HepG2 (cell line): Measurements from ENCODE around the gene SZRD1. TPM values are rescaled to one million over a fixed set of nuclear protein-coding genes. Genes with fewer than 3 reads are reported as not detected.

ENCODE experiments used
- KAT8 ChIP-seq: IDR thresholded peaks from 2 replicates; pipeline ENCODE4 v1.6.1; 2016; ENCODE audit warnings: missing genetic modification reagents, missing compliant biosample characterization
- MAZ ChIP-seq, 2 experiments: sonication (generic) in 1 of 2; formaldehyde crosslinking in 1 of 2; IDR thresholded peaks; 2 replicates each; pipeline versions ENCODE4 v1.5.0 to v1.6.1; 2012 to 2020; ENCODE audit warnings: low read depth in 2 of 2, mild to moderate bottlenecking in 2 of 2, borderline replicate concordance in 1 of 2, improper control_type of control experiment in 1 of 2, low read length in 1 of 2, missing genetic modification reagents in 1 of 2, moderate library complexity in 1 of 2
- MED1 ChIP-seq: sonication (generic); formaldehyde crosslinking; IDR thresholded peaks from 2 replicates; pipeline ENCODE4 v1.4.0; 2020; ENCODE audit warnings: missing genetic modification reagents
- MEIS1 ChIP-seq: sonication (generic); formaldehyde crosslinking; IDR thresholded peaks from 2 replicates; pipeline ENCODE4 v1.9.0; 2021; ENCODE audit warnings: mild to moderate bottlenecking, missing genetic modification reagents, moderate library complexity, borderline replicate concordance
- MYC ChIP-seq: sonication (generic); formaldehyde crosslinking; IDR thresholded peaks from 2 replicates; pipeline ENCODE4 v1.9.0; 2021; ENCODE audit warnings: missing genetic modification reagents, borderline replicate concordance
- PHB2 ChIP-seq: fragments of 450-650 bp; IDR thresholded peaks from 2 replicates; pipeline ENCODE4 v1.6.1; 2018; ENCODE audit not compliant: partially characterized antibody
- PHF20 ChIP-seq: sonication (generic); formaldehyde crosslinking; IDR thresholded peaks from 2 replicates; pipeline ENCODE4 v1.5.0; 2020; ENCODE audit warnings: mild to moderate bottlenecking, missing genetic modification reagents
- RCOR2 ChIP-seq: IDR thresholded peaks from 2 replicates; pipeline ENCODE4 v1.6.1; 2016; ENCODE audit warnings: missing biosample characterization, missing genetic modification reagents
- SIN3B ChIP-seq: fragments of 150-350 bp; IDR thresholded peaks from 2 replicates; pipeline ENCODE4 v1.6.1; 2014; ENCODE audit warnings: low read length
- SP140L ChIP-seq: sonication (generic); formaldehyde crosslinking; IDR thresholded peaks from 2 replicates; pipeline ENCODE4 v1.4.0; 2020; ENCODE audit warnings: missing genetic modification reagents, borderline replicate concordance
- TRIM22 ChIP-seq: fragments of 450-650 bp; IDR thresholded peaks from 2 replicates; pipeline ENCODE4 v1.6.1; 2017
- ZHX2 ChIP-seq, 2 experiments: sonication (generic) in 1 of 2; formaldehyde crosslinking in 1 of 2; IDR thresholded peaks; 2 replicates each; pipeline versions ENCODE4 v1.6.1 to v1.9.0; 2014 to 2022; ENCODE audit warnings: antibody characterized with exemption in 1 of 2, borderline replicate concordance in 1 of 2, inconsistent platforms in 1 of 2, low read depth in 1 of 2, missing genetic modification reagents in 1 of 2
- ZMYM2 ChIP-seq: sonication (generic); formaldehyde crosslinking; IDR thresholded peaks from 2 replicates; pipeline ENCODE4 v1.8.0; 2022; ENCODE audit warnings: mild to moderate bottlenecking, missing genetic modification reagents
- ZMYM4 ChIP-seq: sonication (generic); formaldehyde crosslinking; IDR thresholded peaks from 2 replicates; pipeline ENCODE4 v1.8.1; 2023; ENCODE audit warnings: mild to moderate bottlenecking, missing genetic modification reagents
- ZNF660 ChIP-seq: sonication (generic); formaldehyde crosslinking; IDR thresholded peaks from 2 replicates; pipeline ENCODE4 v1.5.1; 2020; ENCODE audit warnings: mild to moderate bottlenecking, low read depth, missing genetic modification reagents, borderline replicate concordance
- polyA plus RNA-seq, 8 experiments: library from polyadenylated mRNA; depleted of rRNA in 3 of 8; stranded (reverse) in 7 of 8; unstranded in 1 of 8; fragments of >200 nt; fragmentation: Illumina TruSeq in 4 of 8; extraction: Trizol in 4 of 8; gene quantifications; 2 replicates each; pipeline versions ENCODE4 v1.2.1 to v1.2.3, GENCODE V29; 2011 to 2016; ENCODE audit warnings: low read depth in 4 of 8, missing spikeins in 1 of 8, mixed read lengths in 1 of 8; ENCODE audit not compliant: insufficient read depth in 1 of 8
- total RNA-seq, 5 experiments: library from RNA; depleted of rRNA; stranded (reverse); fragments of >200 nt; fragmentation: Illumina TruSeq; extraction: Trizol; gene quantifications; 2 replicates each; pipeline ENCODE4 v1.2.3, GENCODE V29; 2016; ENCODE audit warnings: low read depth in 1 of 5

Gene SZRD1
- total and polyA plus RNA-seq, 2 of the 13 experiments (the other 11 are each of a cell fraction or from before 2014, with no cell fraction given): 28.5 to 41.4 TPM

GRCh38 chr1:16440470-16441281 lies 73.6 kb downstream of the SZRD1 start, which contains the start of gene NECAP2 (continued):
- TF ChIP-seq ZHX2 (IDR thresholded peaks at IDR 0.05; ENCODE audit: low read depth) (peak; percentile 82; the same call in 1 of the 2 replicates), ZHX2 (CRISPR knock-in tag; IDR thresholded peaks at IDR 0.05; ENCODE audit: borderline replicate concordance) (no peak), ZMYM2 (CRISPR knock-in tag) (peak; percentile 54; the same call in 1 of the 2 replicates), SP140L (CRISPR knock-in tag) (0 out of 2 replicates have a peak, but pooled peaks have one; percentile 40), MED1 (CRISPR knock-in tag) (peak; percentile 84), KAT8 (peak; percentile 97), ZNF660 (CRISPR knock-in tag) (no peak), ZMYM4 (peak; percentile 98), SIN3B (peak; percentile 72), RCOR2 (CRISPR knock-in tag) (0 out of 2 replicates have a peak, but pooled peaks have one; percentile 18), PHF20 (peak; percentile 96), MEIS1 (peak; percentile 88; the same call in 1 of the 2 replicates), PHB2 (no peak), MAZ (IDR thresholded peaks at IDR 0.05; ENCODE audit: borderline replicate concordance, low read depth, low read length) (0 out of 2 replicates have a peak, but pooled peaks have one; percentile 29), MAZ (CRISPR knock-in tag; IDR thresholded peaks at IDR 0.05; ENCODE audit: low read depth) (peak; percentile 90), TRIM22 (no peak), MYC (peak; percentile 99)
